K562 (cell line): ENCODE data around the gene KRT76. TPM values are rescaled to one million over a fixed set of nuclear protein-coding genes. Genes with fewer than 3 reads are reported as not detected.

ENCODE experiments used
- polyA plus RNA-seq, 8 experiments: library from polyadenylated mRNA; depleted of rRNA in 4 of 8; stranded (reverse) in 5 of 8; unstranded in 3 of 8; fragments of >200 nt; fragmentation: Nextera tagmentation in 2 of 8; fragmentation: Illumina TruSeq in 1 of 8; extraction: Ambion mirVana in 2 of 8; extraction: Trizol in 1 of 8; gene quantifications; 2 replicates each; pipeline versions ENCODE4 v1.2.1 to v1.2.3, GENCODE V29; 2011 to 2014; ENCODE audit warnings: inconsistent platforms in 1 of 8, missing spikeins in 1 of 8
- small RNA-seq: library from RNA; depleted of rRNA; stranded (forward); fragments of <200 nt; gene quantifications from one replicate; pipeline ENCODE3, GENCODE V24; 2014
- total RNA-seq, 7 experiments: library from RNA; depleted of rRNA in 6 of 7; stranded (reverse); fragments of >200 nt in 6 of 7; fragmentation: Illumina TruSeq in 2 of 7; extraction: Trizol in 2 of 7; gene quantifications; 2 replicates each; pipeline versions ENCODE4 v1.2.1 to v1.2.3, GENCODE V29; 2011 to 2021; ENCODE audit warnings: low replicate concordance in 1 of 7

KRT76 gene
- total and polyA plus RNA-seq, 9 of the 15 experiments (the other 6 are each of a cell fraction or from before 2014, with no cell fraction given) = not detected

Small RNA genes within 50 kb of the gene (small RNA-seq; reads per million reads assigned to genes)
- not detected for gene AC107016.2

Other genes starting within 250 kb of the KRT76 start
Only the 7 nearest of the 14 such genes appear.
- 0.04 TPM in 1 of 2 replicates, not detected in the other for gene KRT2, start 125.1 kb downstream of the KRT76 start, total RNA-seq (2014; rRNA removed)
- 0.04 and 0.10 TPM in 2 replicates for gene KRT2, start 125.1 kb downstream of the KRT76 start, total RNA-seq (2014; rRNA removed; fragmentation: Illumina TruSeq; extraction: Trizol)
- 0.60 and 0.69 TPM in 2 replicates for gene KRT2, start 125.1 kb downstream of the KRT76 start, total RNA-seq (2015; rRNA removed; fragmentation: Illumina TruSeq; extraction: Trizol)
- 0.11 TPM in 1 of 2 replicates, not detected in the other for gene KRT2, start 125.1 kb downstream of the KRT76 start, total RNA-seq (2021)
- 0.03 and 0.04 TPM in 2 replicates for gene KRT2, start 125.1 kb downstream of the KRT76 start, polyA plus RNA-seq (2011; rRNA removed)
- gene KRT2, start 125.1 kb downstream of the KRT76 start, polyA plus RNA-seq (2014; fragmentation: Illumina TruSeq; extraction: Trizol) = 0.06 TPM in 1 of 2 replicates, not detected in the other
- gene KRT2, start 125.1 kb downstream of the KRT76 start, polyA plus RNA-seq (2014; fragmentation: Nextera tagmentation; extraction: Ambion mirVana) = under 1 TPM; 0.07 to 0.10 TPM
- gene KRT2, start 125.1 kb downstream of the KRT76 start, polyA plus RNA-seq (2014; rRNA removed) = 0.17 TPM in 1 of 2 replicates, not detected in the other
- not detected in 2 replicates for gene KRT1, start 96.9 kb downstream of the KRT76 start, total RNA-seq (2014; rRNA removed)
- gene KRT1, start 96.9 kb downstream of the KRT76 start, total RNA-seq (2014; rRNA removed; fragmentation: Illumina TruSeq; extraction: Trizol) = not detected in 2 replicates
- 0.11 and 0.18 TPM in 2 replicates for gene KRT1, start 96.9 kb downstream of the KRT76 start, total RNA-seq (2015; rRNA removed; fragmentation: Illumina TruSeq; extraction: Trizol)
- gene KRT1, start 96.9 kb downstream of the KRT76 start, total RNA-seq (2021) = not detected in 2 replicates
- gene KRT1, start 96.9 kb downstream of the KRT76 start, polyA plus RNA-seq (2011; rRNA removed) = not detected in 2 replicates
- gene KRT1, start 96.9 kb downstream of the KRT76 start, polyA plus RNA-seq (2014; fragmentation: Illumina TruSeq; extraction: Trizol) = not detected in 2 replicates
- gene KRT1, start 96.9 kb downstream of the KRT76 start, polyA plus RNA-seq (2014; fragmentation: Nextera tagmentation; extraction: Ambion mirVana) = not detected
- gene KRT1, start 96.9 kb downstream of the KRT76 start, polyA plus RNA-seq (2014; rRNA removed) = not detected in 2 replicates
- gene KRT77, start 73.8 kb downstream of the KRT76 start, total RNA-seq (2014; rRNA removed) = not detected in 2 replicates
- not detected in 2 replicates for gene KRT77, start 73.8 kb downstream of the KRT76 start, total RNA-seq (2014; rRNA removed; fragmentation: Illumina TruSeq; extraction: Trizol)
- not detected in 2 replicates for gene KRT77, start 73.8 kb downstream of the KRT76 start, total RNA-seq (2015; rRNA removed; fragmentation: Illumina TruSeq; extraction: Trizol)
- gene KRT77, start 73.8 kb downstream of the KRT76 start, total RNA-seq (2021) = not detected in 2 replicates
- not detected in 2 replicates for gene KRT77, start 73.8 kb downstream of the KRT76 start, polyA plus RNA-seq (2011; rRNA removed)
- not detected in 2 replicates for gene KRT77, start 73.8 kb downstream of the KRT76 start, polyA plus RNA-seq (2014; fragmentation: Illumina TruSeq; extraction: Trizol)
- not detected for gene KRT77, start 73.8 kb downstream of the KRT76 start, polyA plus RNA-seq (2014; fragmentation: Nextera tagmentation; extraction: Ambion mirVana)
- gene KRT77, start 73.8 kb downstream of the KRT76 start, polyA plus RNA-seq (2014; rRNA removed) = not detected in 2 replicates
- gene KRT3, start 18.8 kb upstream of the KRT76 start, total RNA-seq (2014; rRNA removed) = not detected in 2 replicates
- gene KRT3, start 18.8 kb upstream of the KRT76 start, total RNA-seq (2014; rRNA removed; fragmentation: Illumina TruSeq; extraction: Trizol) = not detected in 2 replicates
- gene KRT3, start 18.8 kb upstream of the KRT76 start, total RNA-seq (2015; rRNA removed; fragmentation: Illumina TruSeq; extraction: Trizol) = not detected in 2 replicates
- gene KRT3, start 18.8 kb upstream of the KRT76 start, total RNA-seq (2021) = not detected in 2 replicates
- not detected in 2 replicates for gene KRT3, start 18.8 kb upstream of the KRT76 start, polyA plus RNA-seq (2011; rRNA removed)
- not detected in 2 replicates for gene KRT3, start 18.8 kb upstream of the KRT76 start, polyA plus RNA-seq (2014; fragmentation: Illumina TruSeq; extraction: Trizol)
- gene KRT3, start 18.8 kb upstream of the KRT76 start, polyA plus RNA-seq (2014; fragmentation: Nextera tagmentation; extraction: Ambion mirVana) = not detected
- gene KRT3, start 18.8 kb upstream of the KRT76 start, polyA plus RNA-seq (2014; rRNA removed) = not detected in 2 replicates
- not detected in 2 replicates for gene KRT4, start 36.8 kb upstream of the KRT76 start, total RNA-seq (2014; rRNA removed)
- gene KRT4, start 36.8 kb upstream of the KRT76 start, total RNA-seq (2014; rRNA removed; fragmentation: Illumina TruSeq; extraction: Trizol) = not detected in 2 replicates
- not detected in 2 replicates for gene KRT4, start 36.8 kb upstream of the KRT76 start, total RNA-seq (2015; rRNA removed; fragmentation: Illumina TruSeq; extraction: Trizol)
- not detected in 2 replicates for gene KRT4, start 36.8 kb upstream of the KRT76 start, total RNA-seq (2021)
- gene KRT4, start 36.8 kb upstream of the KRT76 start, polyA plus RNA-seq (2011; rRNA removed) = not detected in 2 replicates
- gene KRT4, start 36.8 kb upstream of the KRT76 start, polyA plus RNA-seq (2014; fragmentation: Illumina TruSeq; extraction: Trizol) = not detected in 2 replicates
- gene KRT4, start 36.8 kb upstream of the KRT76 start, polyA plus RNA-seq (2014; fragmentation: Nextera tagmentation; extraction: Ambion mirVana) = not detected
- not detected in 2 replicates for gene KRT4, start 36.8 kb upstream of the KRT76 start, polyA plus RNA-seq (2014; rRNA removed)
- 0.08 and 0.32 TPM in 2 replicates for gene KRT79, start 57.0 kb upstream of the KRT76 start, total RNA-seq (2014; rRNA removed)
- gene KRT79, start 57.0 kb upstream of the KRT76 start, total RNA-seq (2014; rRNA removed; fragmentation: Illumina TruSeq; extraction: Trizol) = 0.07 TPM in 1 of 2 replicates, not detected in the other
- not detected in 2 replicates for gene KRT79, start 57.0 kb upstream of the KRT76 start, total RNA-seq (2015; rRNA removed; fragmentation: Illumina TruSeq; extraction: Trizol)
- 0.09 and 0.27 TPM in 2 replicates for gene KRT79, start 57.0 kb upstream of the KRT76 start, total RNA-seq (2021)
- gene KRT79, start 57.0 kb upstream of the KRT76 start, polyA plus RNA-seq (2011; rRNA removed) = 0.81 and 2.3 TPM in 2 replicates
- 0.14 TPM in 1 of 2 replicates, not detected in the other for gene KRT79, start 57.0 kb upstream of the KRT76 start, polyA plus RNA-seq (2014; fragmentation: Illumina TruSeq; extraction: Trizol)
- gene KRT79, start 57.0 kb upstream of the KRT76 start, polyA plus RNA-seq (2014; fragmentation: Nextera tagmentation; extraction: Ambion mirVana) = under 1 TPM; 0.03 to 0.08 TPM
- gene KRT79, start 57.0 kb upstream of the KRT76 start, polyA plus RNA-seq (2014; rRNA removed) = 0.22 and 0.23 TPM in 2 replicates
- gene KRT78, start 71.6 kb upstream of the KRT76 start, total RNA-seq (2014; rRNA removed) = not detected in 2 replicates
- not detected in 2 replicates for gene KRT78, start 71.6 kb upstream of the KRT76 start, total RNA-seq (2014; rRNA removed; fragmentation: Illumina TruSeq; extraction: Trizol)
- gene KRT78, start 71.6 kb upstream of the KRT76 start, total RNA-seq (2015; rRNA removed; fragmentation: Illumina TruSeq; extraction: Trizol) = not detected in 2 replicates
- gene KRT78, start 71.6 kb upstream of the KRT76 start, total RNA-seq (2021) = not detected in 2 replicates
- gene KRT78, start 71.6 kb upstream of the KRT76 start, polyA plus RNA-seq (2011; rRNA removed) = 0.08 TPM in 1 of 2 replicates, not detected in the other
- gene KRT78, start 71.6 kb upstream of the KRT76 start, polyA plus RNA-seq (2014; fragmentation: Illumina TruSeq; extraction: Trizol) = not detected in 2 replicates
- gene KRT78, start 71.6 kb upstream of the KRT76 start, polyA plus RNA-seq (2014; fragmentation: Nextera tagmentation; extraction: Ambion mirVana) = not detected
- gene KRT78, start 71.6 kb upstream of the KRT76 start, polyA plus RNA-seq (2014; rRNA removed) = not detected in 2 replicates